ENCODE results near the gene NUAK2. TPM values are rescaled to one million over a fixed set of nuclear protein-coding genes. Genes with fewer than 3 reads are reported as not detected.

Gene NUAK2
- total RNA-seq, 6 experiments from 2014 or later: 6.3 to 8.2 (median 7.3) TPM

- TF ChIP-seq CTCF (IDR thresholded peaks at IDR 0.05): no peak
- Mint-ChIP-seq H3K27ac (peak overlapping the region; percentile 22; the same call in 1 of the 2 replicates), H3K36me3 (ENCODE audit: low read depth) (no peaks in the 10 kb centered on the region), H3K4me3 (no peak overlapping the region), H3K9me3 (no peaks in the 10 kb centered on the region), H3K4me1 (ENCODE audit: low read depth) (peaks cover 57% of the 10 kb centered on the region), H3K27me3 (ENCODE audit: insufficient read depth) (peaks cover 1% of the 10 kb centered on the region)
- DNase-seq: no peak
Observed at GRCh38 chr1:205257735-205258134, 63.8 kb downstream of the NUAK2 start.

GRCh38 chr1:205256951-205257625 is 64.5 kb downstream of the NUAK2 start:
- no peak for DNase-seq
- Mint-ChIP-seq H3K4me3 (no peak overlapping the region), H3K36me3 (ENCODE audit: low read depth) (no peaks in the 10 kb centered on the region), H3K4me1 (ENCODE audit: low read depth) (peaks cover 51% of the 10 kb centered on the region), H3K27me3 (ENCODE audit: insufficient read depth) (peaks cover 1% of the 10 kb centered on the region), H3K27ac (no peak overlapping the region), H3K9me3 (no peaks in the 10 kb centered on the region)
- no peak for TF ChIP-seq CTCF (IDR thresholded peaks at IDR 0.05)

GRCh38 chr1:205255941-205256780 is 65.4 kb downstream of the NUAK2 start:
- peak; percentile 98 for TF ChIP-seq CTCF (IDR thresholded peaks at IDR 0.05)
- H3K27me3 Mint-ChIP-seq (ENCODE audit: insufficient read depth): peaks cover 4% of the 10 kb centered on the region
- no peaks in the 10 kb centered on the region for H3K9me3 Mint-ChIP-seq
- H3K27ac Mint-ChIP-seq: peak overlapping the region; percentile 20; the same call in 1 of the 2 replicates
- H3K4me1 Mint-ChIP-seq (ENCODE audit: low read depth): peaks cover 48% of the 10 kb centered on the region
- H3K4me3 Mint-ChIP-seq: no peak overlapping the region
- peak; percentile 82 for DNase-seq
- H3K36me3 Mint-ChIP-seq (ENCODE audit: low read depth): no peaks in the 10 kb centered on the region

Other genes with a start within 250 kb of the NUAK2 start
- gene TMEM81, start 237.3 kb downstream of the NUAK2 start, total RNA-seq (2021; fragmentation: NEBNext Ultra II Directional; extraction: Animal tissue kit (Norgen Biotek cat#: 25700)): 1 to 10 TPM; 1.4 to 2.3 (median 1.7) TPM
- 10 to 100 TPM; 13.6 to 16.2 (median 15.8) TPM for gene RBBP5, start 199.8 kb downstream of the NUAK2 start, total RNA-seq (2021; fragmentation: NEBNext Ultra II Directional; extraction: Animal tissue kit (Norgen Biotek cat#: 25700))
- 10 to 100 TPM; 13.1 to 17.5 (median 13.9) TPM for gene DSTYK, start 110.0 kb downstream of the NUAK2 start, total RNA-seq (2021; fragmentation: NEBNext Ultra II Directional; extraction: Animal tissue kit (Norgen Biotek cat#: 25700))
- gene TMCC2, start 93.8 kb downstream of the NUAK2 start, total RNA-seq (2021; fragmentation: NEBNext Ultra II Directional; extraction: Animal tissue kit (Norgen Biotek cat#: 25700)): 1 to 10 TPM; 3.4 to 4.2 (median 3.9) TPM
- gene KLHDC8A, start 35.2 kb upstream of the NUAK2 start, total RNA-seq (2021; fragmentation: NEBNext Ultra II Directional; extraction: Animal tissue kit (Norgen Biotek cat#: 25700)): not detected
- gene LEMD1, start 100.3 kb upstream of the NUAK2 start, total RNA-seq (2021; fragmentation: NEBNext Ultra II Directional; extraction: Animal tissue kit (Norgen Biotek cat#: 25700)): not detected
- gene BLACAT1, start 134.3 kb upstream of the NUAK2 start, total RNA-seq (2021; fragmentation: NEBNext Ultra II Directional; extraction: Animal tissue kit (Norgen Biotek cat#: 25700)): not detected
- gene CDK18, start 182.9 kb upstream of the NUAK2 start, total RNA-seq (2021; fragmentation: NEBNext Ultra II Directional; extraction: Animal tissue kit (Norgen Biotek cat#: 25700)): 1 to 10 TPM in 4 of 6 experiments, under 1 TPM in 2; 0.33 to 2.9 (median 1.7) TPM